GM20000 (cell line): ENCODE data around the gene SCUBE3.

ENCODE experiments used
- DNase-seq: peaks from one replicate; pipeline ENCODE4 v3.0.0; 2012; ENCODE audit warnings: low spot score
- TF ChIP-seq, protein P1 (sequence below): IDR thresholded peaks from 2 replicates; pipeline ENCODE4 v1.5.1; 2012; ENCODE audit warnings: mild to moderate bottlenecking, control low read depth; ENCODE audit errors: extremely low read depth, missing control alignments

The SCUBE3 gene

GRCh38 chr6:35228481-35228880 is 14.7 kb downstream of the SCUBE3 start:
- DNase-seq, result no peak
- TF ChIP-seq, protein P1, sequence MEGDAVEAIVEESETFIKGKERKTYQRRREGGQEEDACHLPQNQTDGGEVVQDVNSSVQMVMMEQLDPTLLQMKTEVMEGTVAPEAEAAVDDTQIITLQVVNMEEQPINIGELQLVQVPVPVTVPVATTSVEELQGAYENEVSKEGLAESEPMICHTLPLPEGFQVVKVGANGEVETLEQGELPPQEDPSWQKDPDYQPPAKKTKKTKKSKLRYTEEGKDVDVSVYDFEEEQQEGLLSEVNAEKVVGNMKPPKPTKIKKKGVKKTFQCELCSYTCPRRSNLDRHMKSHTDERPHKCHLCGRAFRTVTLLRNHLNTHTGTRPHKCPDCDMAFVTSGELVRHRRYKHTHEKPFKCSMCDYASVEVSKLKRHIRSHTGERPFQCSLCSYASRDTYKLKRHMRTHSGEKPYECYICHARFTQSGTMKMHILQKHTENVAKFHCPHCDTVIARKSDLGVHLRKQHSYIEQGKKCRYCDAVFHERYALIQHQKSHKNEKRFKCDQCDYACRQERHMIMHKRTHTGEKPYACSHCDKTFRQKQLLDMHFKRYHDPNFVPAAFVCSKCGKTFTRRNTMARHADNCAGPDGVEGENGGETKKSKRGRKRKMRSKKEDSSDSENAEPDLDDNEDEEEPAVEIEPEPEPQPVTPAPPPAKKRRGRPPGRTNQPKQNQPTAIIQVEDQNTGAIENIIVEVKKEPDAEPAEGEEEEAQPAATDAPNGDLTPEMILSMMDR, result no peak

DNA sequence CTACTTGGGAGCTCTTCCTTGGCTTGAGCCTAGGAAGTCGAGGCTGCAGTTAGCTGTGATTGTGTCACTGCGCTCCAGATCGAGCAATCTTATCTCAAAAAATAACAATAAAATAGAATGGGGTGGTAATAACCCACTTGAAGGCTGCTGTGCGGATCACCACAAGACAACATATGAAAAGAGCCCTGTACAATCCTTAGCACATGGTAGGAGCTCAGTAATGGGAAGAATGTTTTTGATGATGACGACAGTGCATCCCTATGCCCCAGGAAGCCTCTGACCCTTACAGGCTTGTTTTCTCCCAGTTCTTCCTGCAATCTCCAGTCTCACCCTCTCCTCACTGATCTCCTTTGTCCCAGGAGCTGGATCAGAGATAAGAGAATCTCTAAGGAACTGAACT is 15.5 kb downstream of the SCUBE3 start:
- no peak for DNase-seq
- TF ChIP-seq, protein P1, result no peak

GRCh38 chr6:35230498-35230897 is 16.7 kb downstream of the SCUBE3 start:
- TF ChIP-seq, protein P1, result no peak
- DNase-seq, result no peak

DNA sequence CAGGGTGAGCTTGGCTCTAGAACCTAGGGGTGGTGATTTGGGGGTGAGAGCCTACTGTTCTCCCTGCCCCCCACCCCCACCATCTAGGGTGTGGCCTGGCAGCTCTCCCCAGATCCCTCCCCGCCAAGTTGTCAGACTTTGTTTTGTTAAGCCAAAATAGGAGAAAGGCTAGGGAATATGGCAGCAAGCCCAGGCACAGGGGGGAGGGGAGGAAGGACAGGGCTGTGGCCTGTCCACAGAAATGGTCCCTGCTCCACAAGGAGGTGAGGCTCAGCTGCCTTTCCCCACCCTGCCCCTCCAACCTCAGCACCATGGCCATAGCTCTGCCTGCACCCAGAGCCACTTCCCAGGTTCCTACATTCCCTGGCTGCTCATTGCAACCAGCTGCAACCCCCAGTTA is 17.2 kb downstream of the SCUBE3 start:
- no peak for DNase-seq
- TF ChIP-seq, protein P1, result no peak

DNA sequence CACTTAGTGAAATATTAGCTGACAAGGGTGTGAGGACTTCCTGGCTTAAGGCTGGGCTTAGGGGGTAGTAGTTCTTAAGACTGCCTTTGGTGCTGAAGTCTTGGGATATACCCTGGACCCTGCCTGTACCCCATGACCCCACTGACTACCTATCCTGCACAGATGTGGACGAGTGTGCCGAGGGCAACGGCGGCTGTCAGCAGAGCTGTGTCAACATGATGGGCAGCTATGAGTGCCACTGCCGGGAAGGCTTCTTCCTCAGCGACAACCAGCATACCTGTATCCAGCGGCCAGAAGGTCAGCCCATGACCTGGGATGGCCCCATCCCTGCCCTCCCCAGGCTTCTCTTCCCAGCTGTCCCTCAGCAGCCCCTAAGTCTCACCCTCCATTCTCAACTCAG is 17.8 kb downstream of the SCUBE3 start:
- DNase-seq, result no peak
- TF ChIP-seq, protein P1, result no peak

DNA sequence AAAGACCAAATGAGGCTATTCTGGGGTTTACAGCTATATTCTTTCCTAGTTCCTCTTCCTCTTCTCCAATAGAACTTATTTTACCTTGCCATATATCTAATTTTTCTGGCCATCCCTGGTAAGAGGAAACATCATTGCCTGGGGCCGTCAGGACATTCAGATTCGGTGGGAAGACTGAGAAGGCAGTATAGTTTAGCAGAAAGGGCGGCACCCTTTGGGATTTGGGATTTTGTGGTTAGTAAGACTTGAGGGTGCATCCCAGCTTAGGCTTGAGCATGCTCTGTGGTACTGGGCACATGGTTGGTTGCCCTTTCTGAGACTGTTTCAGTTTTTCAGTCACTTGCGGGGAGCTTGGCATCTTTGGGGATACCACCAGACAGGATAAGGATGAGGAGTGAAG is 21.1 kb downstream of the SCUBE3 start:
- TF ChIP-seq, protein P1, result no peak
- DNase-seq, result no peak

- TF ChIP-seq, protein P1, result no peak
- DNase-seq, result no peak
Observed at GRCh38 chr6:35236223-35236622, 22.5 kb downstream of the SCUBE3 start.

- TF ChIP-seq, protein P1, result no peak
- no peak for DNase-seq
Observed at GRCh38 chr6:35237476-35237875, 23.7 kb downstream of the SCUBE3 start.
